IPS-NIHi7 (cell line): ENCODE measurements around the gene SRSF6.
"Not testable (repeated sequence)": the region's sequence is repeated elsewhere in the genome, so short reads cannot be mapped to it uniquely, and the experiment has no call there.

Source experiments
- DNase-seq: peaks from one replicate; pipeline ENCODE4 v3.0.0; 2012; ENCODE audit warnings: mixed read lengths; ENCODE audit errors: extremely low spot score

SRSF6 gene

GRCh38 chr20:43473381-43473704, 15.6 kb downstream of the SRSF6 start:
- no peak for DNase-seq

DNA sequence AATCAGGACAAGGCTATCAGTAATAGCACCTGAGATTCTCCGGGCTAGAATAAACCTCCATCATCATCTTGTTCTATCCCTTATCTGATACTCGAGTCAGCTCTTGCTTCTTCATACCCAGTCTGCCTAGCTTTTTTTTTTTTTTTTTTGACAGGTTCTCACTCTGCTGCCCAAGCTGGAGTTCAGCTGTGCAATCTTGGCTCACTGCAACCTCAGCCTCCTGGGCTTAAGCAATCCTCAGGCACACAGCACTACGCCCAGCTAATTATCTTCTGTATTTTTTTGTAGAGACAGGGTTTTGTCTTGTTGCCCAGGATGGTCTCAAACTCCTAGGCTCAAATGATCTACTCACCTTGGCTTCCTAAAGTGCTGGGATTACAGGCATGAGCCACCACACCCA, 19.5 kb downstream of the SRSF6 start:
- no peak for DNase-seq

- no peak for DNase-seq
These were observed 19.9 kb downstream of the SRSF6 start for GRCh38 chr20:43477619-43478018.

GRCh38 chr20:43490038-43490437, 32.3 kb downstream of the SRSF6 start:
- no peak for DNase-seq

- DNase-seq = no peak
These were observed 34.4 kb downstream of the SRSF6 start for GRCh38 chr20:43492101-43492500.

DNA sequence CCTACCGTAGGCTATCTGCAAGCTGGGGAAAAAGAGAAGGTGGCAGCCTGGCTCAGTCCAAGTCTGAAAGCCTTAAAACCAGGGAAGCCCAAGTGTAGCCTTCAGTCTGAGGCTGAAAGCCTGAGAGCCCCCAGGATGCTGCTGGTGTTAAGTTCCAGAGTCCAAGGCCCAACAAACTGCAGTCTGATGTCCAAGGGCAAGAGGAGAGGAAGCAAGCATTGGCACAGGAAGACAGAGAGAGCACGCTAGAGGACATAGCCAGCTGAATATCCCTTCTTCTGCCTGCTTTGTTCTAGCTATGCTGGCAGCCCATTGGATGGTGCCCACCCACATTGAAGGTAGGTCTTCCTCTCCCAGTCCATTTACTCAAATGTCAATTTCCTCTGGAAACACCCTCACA, 37.7 kb downstream of the SRSF6 start:
- DNase-seq = no peak

DNA sequence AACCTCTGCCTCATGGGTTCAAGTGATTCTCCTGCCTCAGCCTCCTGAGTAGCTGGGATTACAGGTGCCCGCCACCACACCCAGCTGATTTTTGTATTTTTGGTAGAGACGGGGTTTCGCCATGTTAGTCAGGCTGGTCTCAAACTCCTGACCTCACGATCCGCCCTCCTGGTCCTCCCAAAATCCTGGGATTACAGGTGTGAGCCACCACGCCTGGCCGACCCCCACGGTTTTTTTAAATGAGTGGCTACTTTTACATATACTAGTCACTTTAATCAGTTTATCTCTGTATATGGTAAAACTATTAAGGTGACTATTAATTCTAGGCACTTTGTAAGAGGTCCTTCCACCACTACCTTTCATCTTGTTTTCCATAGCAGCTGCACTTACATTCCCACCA, 44.3 kb downstream of the SRSF6 start:
- not testable (repeated sequence) for DNase-seq

GRCh38 chr20:43506238-43506637, 48.5 kb downstream of the SRSF6 start:
- no peak for DNase-seq

GRCh38 chr20:43507150-43508080, 49.7 kb downstream of the SRSF6 start, which contains the start of gene L3MBTL1:
Gene L3MBTL1 (plus strand): TSS chr20:43507697. CDS start chr20:43513504, 5,807 bp downstream.
- peak; percentile 96 for DNase-seq

DNA sequence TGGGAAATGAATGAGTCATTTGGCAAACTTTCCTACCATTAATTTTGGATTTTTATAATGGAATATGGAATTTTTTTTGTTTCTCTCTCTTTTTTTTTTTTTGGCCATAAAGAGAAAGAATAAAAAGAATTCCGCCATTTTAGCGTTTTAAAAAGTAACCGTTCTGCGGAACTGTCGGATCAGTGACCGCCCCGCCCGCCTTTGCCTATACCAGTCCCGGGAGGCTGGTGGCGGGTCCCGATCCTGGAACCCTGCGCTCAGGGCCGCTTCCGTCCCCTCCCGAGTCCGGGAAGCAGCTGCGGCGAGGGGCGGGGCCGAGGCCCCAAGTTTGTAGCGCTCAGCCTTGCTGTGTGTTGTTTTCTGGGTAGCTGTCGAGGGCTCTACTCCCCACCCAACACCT, 50.4 kb downstream of the SRSF6 start:
- DNase-seq = peak; percentile 34

DNA sequence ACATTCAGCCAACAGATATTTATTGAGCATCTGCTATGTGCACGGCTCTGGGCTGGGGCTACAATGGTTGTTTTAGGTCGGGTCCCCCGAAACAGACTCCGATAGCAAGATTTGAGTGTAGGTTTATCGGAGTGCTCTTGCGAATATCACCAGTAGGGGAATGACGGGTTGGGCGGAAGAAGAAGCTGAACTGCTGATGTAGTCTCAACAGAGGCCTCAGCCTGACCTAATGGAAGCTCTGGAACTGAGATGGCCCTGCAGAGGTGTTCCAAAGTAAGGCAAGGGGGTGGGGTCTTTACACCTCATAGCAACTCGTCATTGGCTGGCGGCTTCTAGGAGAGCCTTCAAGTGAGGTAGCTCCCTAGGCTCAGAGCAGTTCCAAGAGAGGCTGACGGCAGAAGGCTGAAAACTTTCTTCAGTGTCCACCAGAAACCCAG, 50.9 kb downstream of the SRSF6 start:
- DNase-seq = peak; percentile 85

GRCh38 chr20:43511879-43512278, 54.2 kb downstream of the SRSF6 start:
- no peak for DNase-seq

DNA sequence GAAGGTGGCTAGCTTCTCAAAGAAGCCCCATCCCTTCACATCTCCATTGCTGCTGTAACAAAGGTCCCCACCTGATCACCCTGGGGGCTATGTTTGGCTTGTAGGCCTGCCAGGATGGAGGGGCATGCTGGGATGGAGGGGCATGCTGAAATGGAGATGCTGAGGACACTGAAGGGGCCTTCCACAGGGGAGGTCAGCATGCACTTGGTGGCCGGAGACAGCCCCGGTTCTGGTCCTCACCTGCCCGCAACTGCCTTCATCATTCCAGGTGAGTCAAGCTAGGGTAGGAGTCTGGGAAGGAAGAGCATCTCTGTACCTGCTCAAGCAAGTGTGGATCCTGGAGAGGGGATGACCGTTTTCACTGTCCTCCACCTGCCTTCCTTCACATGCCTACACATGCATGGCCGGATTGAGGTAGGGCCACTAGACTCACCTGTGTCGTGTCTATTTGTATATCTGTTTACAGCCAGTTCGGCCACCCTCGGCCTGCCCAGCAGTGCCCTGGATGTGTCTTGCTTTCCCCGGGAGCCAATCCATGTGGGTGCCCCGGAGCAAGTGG, 55.8 kb downstream of the SRSF6 start:
- no peak for DNase-seq
